Stimulated activated CD4-positive, alpha-beta T cell treated with anti-CD3 and anti-CD28 coated beads, Interleukin-2, amount 100 ng/mL, for 24 hours (primary cell): ENCODE data around the gene IDH1.
"Not testable (repeated sequence)": the region's sequence is repeated elsewhere in the genome, so short reads cannot be mapped to it uniquely, and the experiment has no call there.

ENCODE experiments used
- DNase-seq, 2 donors: peaks; one replicate each; pipeline ENCODE4 v3.0.0-alpha.2; 2020

IDH1 gene

DNA sequence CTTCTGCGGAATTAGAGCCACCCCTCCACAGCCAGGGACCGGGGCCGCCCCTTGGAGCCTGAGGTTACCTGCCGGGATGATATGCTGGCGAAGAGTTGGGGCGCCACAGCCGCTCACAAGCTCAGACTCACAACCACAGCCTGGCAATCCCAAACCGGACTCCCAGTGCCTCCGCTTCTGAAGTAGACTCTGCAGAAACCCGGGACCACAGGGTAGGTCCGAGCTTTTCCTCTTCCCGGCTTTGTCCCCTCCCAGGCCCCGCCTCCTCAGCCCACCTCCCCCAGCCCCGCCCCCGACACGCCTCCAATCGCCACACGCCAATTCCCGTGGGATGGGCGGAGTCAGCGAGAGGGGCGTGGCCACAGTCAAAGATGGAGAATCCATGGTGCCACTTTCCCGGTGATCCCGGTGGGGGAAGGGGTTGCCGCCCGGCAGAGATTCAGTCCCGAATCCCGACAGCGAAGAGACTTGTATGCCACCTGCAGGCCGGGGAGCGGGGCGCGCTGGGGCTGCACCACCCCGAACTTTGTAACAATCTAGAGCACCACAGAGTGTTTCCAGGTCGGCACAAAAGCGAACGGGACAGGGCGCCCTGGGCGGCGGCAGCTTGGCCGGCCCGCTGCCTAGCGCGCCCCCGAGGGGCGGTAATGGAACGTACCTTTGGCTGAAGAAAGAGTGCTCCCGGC lies at the start of gene IDH1:
IDH1 (minus strand) TSS at position 201 of the 686 bp plus-strand sequence. CDS start 3,520 bp downstream, outside the sequence.
- DNase-seq, result peak; percentile 98 to 99

DNA sequence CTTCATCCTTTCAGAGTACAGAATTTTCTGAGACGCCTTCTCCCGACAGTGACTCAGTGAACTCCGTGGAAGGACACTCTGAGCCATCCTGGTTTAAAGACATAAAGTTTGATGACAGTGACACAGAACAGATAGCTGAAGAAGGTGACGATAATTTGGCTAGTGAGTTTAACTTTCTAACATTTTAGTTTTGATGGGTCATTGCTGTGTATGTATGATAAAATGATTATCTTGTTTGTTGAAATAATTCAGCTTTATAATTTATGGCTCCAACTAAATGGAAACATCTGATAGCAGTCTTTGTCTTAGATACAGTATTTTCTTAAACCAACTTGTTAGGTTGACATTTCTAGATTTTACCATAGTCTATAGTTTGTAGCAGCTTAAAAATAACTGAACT lies 49.3 kb upstream of the IDH1 start:
- no peak for DNase-seq

DNA sequence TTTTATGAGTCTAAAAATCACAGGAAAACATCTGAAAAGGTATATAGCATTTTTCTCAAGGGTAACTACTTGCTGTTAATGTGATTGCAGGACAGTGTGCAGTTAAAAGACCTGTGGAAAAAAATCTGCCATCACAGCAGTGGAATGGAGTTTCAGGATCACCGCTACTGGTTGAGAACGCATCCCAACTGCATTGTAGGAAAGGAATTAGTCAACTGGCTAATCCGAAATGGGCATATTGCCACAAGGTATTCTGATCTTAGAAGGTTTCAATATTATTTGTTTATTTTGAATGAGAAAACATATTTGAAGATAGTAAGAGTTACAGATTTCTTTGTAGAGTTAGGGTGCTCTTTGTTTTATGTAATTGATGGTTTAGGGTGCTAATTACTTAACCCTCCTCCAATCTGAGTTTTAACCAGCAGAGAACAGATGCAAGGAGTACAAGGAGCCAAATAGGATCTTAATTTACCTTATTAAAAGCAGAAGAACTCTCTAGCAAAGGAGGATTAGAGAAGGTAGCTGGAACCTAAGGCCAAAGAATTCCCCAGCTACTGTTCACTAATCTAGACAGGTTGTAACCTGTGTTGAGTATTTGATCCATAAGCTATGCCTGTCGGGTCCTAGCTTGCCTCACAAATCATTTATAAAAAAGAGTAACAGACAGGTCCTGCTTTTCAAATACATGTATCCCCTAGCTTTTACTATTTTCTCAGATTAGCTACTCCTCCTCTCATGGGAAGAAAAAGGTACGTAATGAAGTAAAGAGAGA lies 46.2 kb upstream of the IDH1 start:
- no peak for DNase-seq

DNA sequence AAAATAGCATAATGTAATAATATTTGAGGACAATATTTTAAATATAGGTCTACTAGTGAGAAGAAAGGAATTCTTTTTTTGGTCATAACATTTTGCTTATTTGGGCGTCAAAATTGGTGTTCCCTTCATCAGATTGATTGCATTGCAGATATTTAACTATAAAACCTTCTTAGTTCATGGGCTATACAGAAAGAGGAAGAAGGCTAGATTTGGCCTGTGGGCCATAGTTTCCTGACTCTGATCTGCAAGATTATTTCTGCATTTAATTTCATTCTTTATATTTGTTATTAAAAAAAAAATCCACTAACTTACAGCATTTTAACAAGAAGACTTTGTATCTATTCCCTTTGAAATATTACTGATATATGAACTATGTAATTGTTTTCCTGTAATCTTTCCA lies 43.1 kb upstream of the IDH1 start:
- DNase-seq, result no peak

DNA sequence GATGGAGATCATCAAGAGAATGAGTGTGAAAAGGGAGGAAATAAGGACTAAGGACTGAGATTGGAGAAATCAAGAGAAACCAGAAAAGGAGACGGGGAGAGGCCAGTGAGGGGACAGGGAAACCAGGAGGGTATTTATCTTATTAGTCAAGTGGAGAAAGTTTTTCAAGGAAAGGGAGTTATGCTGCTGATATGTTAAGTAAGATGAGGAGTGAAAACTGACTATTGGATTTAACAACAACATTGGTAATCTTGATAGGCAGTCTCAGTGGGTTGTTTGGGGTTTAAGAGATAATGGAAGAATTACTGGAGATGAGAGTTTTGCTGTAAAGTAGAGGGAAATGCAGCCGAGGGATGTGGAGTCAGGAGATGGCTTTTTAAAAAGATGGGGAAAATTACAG lies 41.7 kb upstream of the IDH1 start:
- no peak for DNase-seq

DNA sequence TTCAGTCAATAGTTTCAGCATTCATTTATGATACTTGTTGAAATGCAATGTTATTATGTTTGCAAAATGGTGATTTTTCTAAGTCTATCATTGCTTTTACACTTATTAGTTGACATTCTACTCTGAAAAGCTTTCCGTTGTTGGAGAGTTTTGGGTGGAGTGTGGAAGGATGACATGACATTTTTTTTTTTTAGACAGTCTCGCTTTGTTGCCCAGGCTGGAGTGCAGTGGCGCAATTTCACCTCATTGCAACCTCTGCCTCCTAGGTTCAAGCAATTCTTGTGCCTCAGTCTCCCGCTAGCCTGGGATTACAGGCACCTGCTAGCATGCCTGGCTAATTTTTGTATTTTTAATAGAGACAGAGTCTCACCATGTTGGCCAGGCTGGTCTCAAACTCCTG lies 41.0 kb upstream of the IDH1 start:
- DNase-seq, result no peak

DNA sequence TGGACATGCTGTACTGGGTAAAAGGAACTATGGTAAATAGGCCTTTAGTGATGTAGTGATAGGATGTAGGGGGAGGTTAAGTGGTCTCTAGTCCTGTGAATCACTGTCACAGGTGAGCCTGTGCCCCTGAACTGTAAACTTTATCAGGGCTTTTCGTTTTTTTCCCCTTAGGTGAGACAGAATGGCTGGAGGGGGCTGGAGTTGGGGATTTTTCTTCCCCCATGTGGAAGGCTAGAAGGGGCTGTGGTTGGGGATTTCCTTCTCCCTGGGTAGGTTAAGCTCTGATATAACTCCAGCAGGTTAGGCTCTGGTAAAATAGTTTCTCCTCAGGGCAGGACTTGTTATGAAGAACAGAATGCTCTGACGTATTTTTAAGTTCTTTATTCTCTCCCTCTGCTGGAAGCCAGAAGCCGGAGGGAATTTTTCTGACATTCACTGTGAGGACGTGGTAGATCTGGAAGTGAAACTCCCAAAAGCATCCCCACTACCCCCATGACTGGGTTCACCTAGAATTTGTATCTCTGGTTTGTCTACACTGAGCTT lies 39.7 kb upstream of the IDH1 start:
- no peak for DNase-seq

DNA sequence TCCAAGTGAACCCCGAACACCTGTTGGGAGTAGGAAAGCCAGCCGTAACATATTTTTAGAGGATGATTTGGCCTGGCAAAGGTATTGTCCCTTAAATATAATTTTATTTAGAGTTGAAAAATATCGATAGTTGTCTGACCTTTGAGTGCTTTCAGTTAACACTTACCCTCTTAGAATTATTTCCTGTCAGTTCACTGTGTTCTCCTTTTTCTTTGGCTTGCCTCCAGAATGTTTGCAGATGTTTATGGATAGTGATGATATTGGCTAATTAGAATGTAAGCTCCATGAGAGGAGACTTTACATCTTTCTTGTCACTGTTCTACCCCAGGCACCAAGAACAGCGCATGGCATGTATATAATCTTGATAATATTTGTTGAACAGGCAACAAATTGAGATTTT lies 31.0 kb upstream of the IDH1 start:
- DNase-seq, result no peak

DNA sequence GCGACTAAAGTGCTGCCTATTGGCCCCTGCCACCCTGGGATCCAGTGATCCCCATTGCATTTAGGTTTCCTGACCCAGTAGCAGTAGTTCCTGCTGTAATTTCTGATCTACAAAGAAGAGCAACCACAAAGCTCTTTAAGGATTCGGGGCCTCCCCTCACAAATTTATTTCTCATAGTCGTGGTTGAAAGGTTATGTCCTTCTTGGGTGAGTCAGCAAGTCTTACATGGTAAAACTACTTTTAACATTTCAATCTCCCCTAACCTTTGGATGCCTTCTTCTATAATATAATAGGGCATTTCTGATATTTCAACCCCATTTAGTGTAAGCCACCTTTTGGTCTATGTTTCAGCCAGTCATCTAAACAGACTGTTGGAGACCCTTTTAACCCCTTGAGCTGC lies 26.1 kb upstream of the IDH1 start:
- no peak for DNase-seq

DNA sequence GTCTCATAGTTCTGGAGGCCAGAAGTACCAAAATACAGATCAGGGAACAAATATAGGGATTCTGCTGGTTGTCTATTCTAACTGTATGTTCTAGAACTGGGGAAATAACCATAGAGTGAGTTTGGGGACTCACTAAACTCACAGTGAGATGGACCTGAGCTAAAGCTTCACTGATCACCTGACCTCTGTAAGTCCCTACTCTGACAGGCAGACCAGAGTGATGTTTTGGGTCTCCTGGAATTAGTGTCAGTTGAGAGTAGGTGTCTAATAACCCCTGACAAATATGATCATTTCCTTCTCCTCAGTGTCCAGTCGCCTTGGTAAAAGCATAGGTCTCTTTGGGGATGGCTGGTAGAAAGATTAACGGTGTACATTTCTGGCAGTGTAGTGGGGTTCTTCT lies 25.4 kb upstream of the IDH1 start:
- DNase-seq, result no peak

DNA sequence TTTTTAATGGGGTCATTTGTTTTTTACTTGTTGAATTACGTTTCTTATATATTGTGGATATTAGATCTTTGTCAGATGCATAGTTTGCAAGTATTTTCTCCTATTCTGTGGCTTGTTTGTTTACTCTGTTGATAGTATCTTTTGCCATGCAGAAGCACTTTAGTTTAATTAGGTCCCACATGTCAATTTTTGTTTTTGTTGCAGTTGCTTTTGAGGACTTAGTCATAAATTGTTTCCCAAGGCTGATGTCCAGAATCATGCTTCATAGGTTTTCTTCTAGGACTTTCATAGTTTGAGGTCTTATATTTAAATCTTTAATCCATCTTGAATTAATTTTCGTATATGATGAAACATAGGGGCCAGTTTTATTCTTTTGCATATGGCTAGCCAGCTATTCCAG lies 24.4 kb upstream of the IDH1 start:
- DNase-seq, result no peak

DNA sequence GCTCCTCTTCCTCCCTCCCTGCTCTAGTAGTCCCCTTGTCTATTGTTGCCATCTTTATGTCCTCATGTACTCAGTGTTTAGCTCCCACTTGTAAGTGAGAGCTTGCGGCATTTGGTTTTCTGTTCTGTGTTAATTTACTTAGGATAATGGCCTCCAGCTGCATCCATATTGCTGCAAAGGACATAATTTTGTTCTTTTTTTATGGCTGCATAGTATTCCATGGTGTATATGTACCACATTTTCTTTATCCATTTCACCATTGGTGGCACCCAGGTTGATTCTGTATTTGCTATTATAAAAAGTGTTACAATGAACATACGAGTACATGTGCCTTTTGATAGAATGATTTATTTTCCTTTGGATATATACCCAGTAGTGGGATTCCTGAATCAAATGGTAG lies 23.7 kb upstream of the IDH1 start:
- DNase-seq, result no peak

DNA sequence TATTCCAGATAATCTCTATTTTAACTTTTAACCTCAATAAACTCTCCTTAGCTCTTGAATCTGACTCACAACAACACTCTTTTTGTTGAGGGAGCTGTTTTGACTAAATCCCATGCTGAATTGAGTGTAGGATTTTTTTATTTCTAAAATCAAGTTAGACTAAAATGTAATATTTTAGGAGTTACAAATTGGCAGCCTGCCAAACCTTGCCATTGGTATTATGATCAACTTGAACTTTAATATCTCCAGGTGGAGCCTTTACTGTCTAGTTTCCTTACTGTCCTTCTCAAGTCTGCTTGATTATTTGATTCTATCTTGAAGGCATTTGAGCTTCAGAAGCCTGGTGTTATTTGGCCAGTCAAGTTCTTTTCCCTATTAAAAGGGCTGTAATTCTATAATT lies 19.9 kb upstream of the IDH1 start:
- DNase-seq, result no peak

DNA sequence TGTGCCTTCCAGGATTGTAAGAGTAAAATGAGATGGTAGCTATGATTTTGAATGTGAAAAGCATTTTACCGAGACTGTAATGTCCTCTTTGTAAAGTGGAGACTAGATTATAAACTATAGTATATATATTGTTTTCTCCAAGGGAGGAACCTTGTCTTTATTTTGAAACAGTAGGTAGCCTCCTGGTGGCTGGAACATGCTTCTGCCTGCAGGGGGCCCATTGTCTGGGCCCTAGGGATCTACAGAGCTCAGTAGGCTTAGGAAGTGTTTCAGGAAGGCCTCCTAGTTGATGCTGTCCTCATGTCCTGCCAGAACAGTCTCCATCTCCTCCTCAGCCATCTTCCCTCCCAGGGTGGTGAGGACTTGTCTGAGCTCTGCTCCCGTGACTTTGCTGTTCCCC lies 14.2 kb upstream of the IDH1 start:
- no peak for DNase-seq

DNA sequence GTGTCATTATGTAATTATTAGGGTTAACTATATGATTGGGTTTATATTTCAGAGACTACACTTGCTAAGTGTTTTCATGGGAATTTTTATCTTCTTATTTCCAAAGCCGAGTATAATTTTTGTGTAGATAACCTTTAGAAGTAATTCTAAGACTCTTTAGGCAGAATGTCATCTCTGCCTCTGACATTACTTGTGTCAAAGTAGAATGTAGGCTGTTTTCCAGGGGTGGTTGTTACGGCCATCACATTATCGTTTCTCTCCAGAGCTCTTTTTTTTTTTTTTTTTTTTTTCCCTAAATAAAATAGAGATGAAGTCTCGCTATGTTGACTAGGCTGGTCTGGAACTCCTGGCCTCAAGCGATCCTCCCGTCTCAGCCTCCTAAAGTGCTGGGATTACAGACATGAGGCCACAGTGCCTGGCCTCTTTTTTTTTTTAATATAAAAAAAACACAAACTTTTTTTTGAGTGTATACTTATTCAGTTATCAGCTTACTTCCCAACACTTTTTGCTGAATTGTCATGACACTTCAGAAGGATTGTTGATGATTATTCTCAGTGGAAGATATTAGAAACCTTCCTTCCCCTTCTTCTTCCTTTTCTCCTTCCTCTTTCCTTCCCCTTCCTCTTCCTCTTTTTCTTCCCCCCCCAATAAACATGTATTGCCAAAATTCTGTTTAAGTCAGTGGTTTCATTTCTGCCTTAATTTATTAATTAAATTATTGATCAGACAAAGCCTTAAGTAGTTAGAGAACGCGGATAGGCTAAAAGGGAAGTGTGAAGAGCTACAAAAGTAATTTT lies 13.5 kb upstream of the IDH1 start:
- DNase-seq, result no peak

DNA sequence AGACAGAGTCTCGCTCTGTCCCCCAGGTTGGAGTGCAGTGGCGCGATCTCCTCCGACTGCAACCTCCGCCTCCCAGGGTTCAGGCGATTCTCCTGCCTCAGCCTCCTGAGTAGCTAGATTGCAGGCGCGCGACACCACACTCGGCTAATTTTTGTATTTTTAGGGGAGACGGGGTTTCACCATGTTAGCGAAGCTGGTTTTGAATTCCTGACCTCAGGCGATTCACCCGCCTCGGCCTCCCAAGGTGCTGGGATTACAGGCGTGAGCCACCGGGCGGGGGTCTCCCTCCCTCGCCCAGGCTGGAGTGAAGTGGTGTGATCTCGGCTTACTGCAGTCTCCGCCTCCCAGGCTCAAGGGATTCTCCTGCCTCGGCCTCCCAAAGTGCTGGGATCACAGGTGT lies 12.7 kb upstream of the IDH1 start:
- not testable (repeated sequence) for DNase-seq

DNA sequence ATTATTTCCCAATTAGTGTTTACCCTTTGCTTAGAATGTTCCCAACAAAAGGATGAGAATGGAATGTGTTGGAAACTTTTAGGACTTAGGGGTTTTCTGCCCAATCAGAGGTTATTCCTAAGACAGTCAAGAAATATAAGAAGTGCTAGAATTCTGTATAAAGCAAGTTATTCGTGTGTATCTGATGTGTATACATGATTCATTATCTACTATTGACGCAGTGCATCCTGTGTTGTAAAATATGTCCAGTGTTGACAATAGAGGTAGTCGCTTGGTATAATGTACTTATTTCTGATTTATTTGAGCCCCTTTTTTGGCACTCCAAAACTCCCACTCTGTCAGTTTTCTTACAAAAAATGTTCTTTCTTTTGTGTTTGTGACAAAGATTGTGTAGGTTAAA lies 12.1 kb upstream of the IDH1 start:
- DNase-seq, result no peak

DNA sequence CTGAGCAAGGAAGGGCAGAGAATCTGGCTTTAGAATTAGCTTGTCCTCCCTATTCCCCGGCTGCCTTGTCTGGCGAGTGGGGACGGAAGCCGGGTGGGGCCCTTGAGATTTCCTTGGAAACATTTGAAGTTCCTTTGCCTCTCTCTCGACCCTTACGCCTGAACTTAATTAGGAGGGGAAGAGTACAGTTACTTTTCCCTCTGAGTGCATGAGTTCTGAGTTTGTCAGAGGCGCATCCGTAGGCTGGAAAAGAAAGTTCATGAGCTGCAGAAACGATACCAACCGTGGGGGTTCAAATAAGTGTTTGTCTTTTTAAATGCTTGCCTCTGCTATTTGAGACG lies 11.7 kb upstream of the IDH1 start:
- DNase-seq, result no peak

DNA sequence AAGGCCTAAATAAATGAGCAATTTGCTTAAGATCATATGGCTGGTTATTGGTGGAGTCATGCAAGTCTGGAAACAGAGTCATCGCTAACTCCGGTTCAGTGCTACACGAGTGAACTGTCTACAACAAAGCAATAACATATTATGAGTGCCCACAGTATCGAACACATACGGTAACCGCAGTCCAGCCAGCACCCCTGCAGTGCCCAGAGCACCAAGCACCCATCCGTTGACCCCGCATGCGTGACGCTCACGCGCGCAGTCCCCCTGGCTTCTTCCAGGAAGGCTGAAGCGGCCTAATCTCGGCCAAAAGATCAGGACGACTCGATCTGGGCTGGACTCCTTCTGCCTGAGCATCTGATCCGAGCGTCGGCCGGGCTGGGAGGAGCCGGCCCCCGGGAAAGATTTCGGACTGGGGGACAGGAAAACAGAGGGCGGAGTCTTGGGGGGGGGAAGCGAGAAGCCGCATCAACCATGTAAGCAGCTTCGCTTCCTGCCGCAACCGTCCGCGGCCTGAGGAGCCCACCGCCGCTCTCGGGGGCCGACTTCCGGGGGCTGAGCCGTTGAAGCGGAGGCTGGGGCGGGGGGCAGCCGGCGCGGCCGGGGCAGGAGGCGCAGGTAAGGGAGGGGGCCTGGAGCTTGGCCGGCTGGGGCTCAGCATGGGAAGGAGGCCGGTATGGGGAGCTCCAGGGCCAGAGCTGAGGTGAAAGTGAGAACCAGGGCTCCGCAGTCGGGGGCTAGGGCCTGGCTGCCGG lies 11.1 kb upstream of the IDH1 start, which contains the start of gene PIKFYVE:
PIKFYVE (plus strand) TSS at position 455 of the 752 bp plus-strand sequence. CDS start 5,265 bp downstream, outside the sequence.
- DNase-seq, result peak; percentile 88 to 89

DNA sequence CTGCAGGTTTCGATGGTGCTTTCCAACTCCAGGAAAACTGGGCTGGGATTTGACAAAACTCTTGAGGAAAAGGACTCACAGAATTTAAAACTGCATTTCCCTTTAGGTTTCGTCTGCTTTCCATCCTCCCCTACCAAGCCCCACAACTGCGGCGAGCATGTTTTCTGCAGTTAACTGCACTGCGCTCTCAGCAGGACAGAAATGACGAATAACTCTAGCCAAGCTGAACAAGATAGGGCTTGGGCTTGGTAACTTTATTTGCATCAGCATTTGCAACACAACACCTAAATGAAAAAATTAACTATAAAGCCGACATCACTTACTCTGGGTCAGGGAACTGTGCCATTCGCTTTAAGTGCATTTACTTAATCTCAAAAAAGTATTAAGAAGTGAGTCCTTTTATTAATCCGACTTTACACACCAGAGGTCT lies 10.5 kb upstream of the IDH1 start:
- peak; percentile 46 to 47 for DNase-seq

DNA sequence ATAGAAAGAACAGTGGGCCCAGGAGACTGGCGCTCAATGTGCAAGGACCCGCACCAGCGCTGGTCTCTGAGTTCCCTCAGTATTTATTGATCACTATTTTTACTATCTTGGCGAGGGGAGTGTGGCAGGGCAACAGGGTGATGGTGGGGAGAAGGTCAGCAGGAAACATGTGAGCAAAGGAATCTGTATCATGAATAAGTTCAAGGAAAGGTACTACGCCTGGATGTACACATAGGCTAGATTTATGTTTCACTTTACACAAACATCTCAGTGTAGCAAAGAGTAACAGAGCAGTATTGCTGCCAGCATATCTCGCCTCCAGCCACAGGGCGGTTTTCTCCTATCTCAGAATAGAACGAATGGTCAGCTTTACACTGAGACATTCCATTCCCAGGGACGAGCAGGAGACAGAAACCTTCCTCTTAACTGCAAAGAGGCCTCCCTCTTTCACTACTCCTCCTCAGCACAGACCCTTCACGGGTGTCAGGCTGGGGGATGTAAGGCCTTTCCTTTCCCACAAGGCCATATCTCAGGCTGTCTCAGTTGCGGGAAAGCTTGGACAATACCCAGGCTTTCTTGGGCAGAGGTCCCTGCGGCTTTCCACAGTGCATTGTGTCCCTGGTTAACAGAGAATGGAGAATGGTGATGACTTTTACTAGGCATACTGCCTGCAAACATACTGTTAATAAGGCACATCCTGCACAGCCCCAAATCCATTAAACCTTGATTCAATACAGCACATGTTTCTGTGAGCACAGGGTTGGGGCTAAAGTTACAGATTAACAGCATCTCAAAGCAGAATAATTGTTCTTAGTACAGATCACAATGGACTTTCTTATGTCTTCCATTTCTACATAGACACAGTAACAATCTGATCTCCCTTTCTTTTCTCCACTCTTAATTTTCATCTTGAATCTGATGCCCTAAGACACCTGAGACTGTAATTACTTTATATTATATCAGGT lies 2.3 kb upstream of the IDH1 start:
- DNase-seq, result not testable (repeated sequence)
